Measurements from ENCODE around the gene BACE1.

- TF ChIP-seq FOXJ3 (CRISPR knock-in tag; IDR thresholded peaks at IDR 0.05; ENCODE audit: borderline replicate concordance) = no peak
- no peak for TF ChIP-seq TEAD1 (CRISPR knock-in tag; IDR thresholded peaks at IDR 0.05)
These were observed 28.4 kb downstream of the BACE1 start for GRCh38 chr11:117287668-117288067.

Measured in WTC11 (cell line).